Measurements from ENCODE around the gene NECTIN2.

DNA sequence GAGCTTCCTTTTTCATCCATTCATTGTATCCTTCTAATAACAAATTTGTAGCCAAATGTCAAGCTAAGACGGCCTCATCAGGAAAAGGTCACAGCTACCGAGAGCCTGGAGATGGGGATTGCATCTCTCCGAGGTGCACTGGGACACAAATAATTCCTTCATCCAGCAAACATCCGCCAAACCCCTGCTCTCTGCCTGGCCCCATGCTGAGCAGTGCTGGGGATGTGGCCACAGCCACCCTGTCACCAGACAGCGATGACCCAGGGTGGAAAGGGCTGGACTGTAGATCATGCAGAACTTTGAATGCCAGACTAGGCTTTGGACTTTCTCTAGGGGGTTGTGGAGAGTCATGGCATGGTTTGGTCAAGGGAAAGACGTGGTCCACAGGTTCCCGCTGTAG, 46.8 kb downstream of the NECTIN2 start:
- TF ChIP-seq, protein P1, sequence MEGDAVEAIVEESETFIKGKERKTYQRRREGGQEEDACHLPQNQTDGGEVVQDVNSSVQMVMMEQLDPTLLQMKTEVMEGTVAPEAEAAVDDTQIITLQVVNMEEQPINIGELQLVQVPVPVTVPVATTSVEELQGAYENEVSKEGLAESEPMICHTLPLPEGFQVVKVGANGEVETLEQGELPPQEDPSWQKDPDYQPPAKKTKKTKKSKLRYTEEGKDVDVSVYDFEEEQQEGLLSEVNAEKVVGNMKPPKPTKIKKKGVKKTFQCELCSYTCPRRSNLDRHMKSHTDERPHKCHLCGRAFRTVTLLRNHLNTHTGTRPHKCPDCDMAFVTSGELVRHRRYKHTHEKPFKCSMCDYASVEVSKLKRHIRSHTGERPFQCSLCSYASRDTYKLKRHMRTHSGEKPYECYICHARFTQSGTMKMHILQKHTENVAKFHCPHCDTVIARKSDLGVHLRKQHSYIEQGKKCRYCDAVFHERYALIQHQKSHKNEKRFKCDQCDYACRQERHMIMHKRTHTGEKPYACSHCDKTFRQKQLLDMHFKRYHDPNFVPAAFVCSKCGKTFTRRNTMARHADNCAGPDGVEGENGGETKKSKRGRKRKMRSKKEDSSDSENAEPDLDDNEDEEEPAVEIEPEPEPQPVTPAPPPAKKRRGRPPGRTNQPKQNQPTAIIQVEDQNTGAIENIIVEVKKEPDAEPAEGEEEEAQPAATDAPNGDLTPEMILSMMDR (IDR thresholded peaks at IDR 0.05; ENCODE audit: low read length): no peak
- TF ChIP-seq EZH2 (IDR thresholded peaks at IDR 0.05; ENCODE audit: borderline replicate concordance, low read length): no peak
